CD4-positive, alpha-beta T cell treated with Interleukin-17A for 1 hour (primary cell): ENCODE results near the gene PCDHB8.
"Not testable (repeated sequence)": the region's sequence is repeated elsewhere in the genome, so short reads cannot be mapped to it uniquely, and the experiment has no call there.

Source experiments
- DNase-seq: peaks from one replicate; pipeline ENCODE4 v3.0.0-alpha.2; 2020

Gene PCDHB8

DNA sequence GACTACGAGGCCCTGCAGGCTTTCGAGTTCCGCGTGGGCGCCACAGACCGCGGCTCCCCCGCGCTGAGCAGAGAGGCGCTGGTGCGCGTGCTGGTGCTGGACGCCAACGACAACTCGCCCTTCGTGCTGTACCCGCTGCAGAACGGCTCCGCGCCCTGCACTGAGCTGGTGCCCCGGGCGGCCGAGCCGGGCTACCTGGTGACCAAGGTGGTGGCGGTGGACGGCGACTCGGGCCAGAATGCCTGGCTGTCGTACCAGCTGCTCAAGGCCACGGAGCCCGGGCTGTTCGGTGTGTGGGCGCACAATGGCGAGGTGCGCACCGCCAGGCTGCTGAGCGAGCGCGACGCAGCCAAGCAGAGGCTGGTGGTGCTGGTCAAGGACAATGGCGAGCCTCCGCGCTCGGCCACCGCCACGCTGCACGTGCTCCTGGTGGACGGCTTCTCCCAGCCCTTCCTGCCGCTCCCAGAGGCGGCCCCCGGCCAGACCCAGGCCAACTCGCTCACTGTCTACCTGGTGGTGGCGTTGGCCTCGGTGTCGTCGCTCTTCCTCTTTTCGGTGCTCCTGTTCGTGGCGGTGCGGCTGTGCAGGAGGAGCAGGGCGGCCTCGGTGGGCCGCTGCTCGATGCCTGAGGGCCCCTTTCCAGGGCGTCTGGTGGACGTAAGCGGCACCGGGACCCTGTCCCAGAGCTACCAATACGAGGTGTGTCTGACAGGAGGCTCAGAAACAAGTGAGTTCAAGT, 6.7 kb downstream of the PCDHB8 start:
- not testable (repeated sequence) for DNase-seq

DNA sequence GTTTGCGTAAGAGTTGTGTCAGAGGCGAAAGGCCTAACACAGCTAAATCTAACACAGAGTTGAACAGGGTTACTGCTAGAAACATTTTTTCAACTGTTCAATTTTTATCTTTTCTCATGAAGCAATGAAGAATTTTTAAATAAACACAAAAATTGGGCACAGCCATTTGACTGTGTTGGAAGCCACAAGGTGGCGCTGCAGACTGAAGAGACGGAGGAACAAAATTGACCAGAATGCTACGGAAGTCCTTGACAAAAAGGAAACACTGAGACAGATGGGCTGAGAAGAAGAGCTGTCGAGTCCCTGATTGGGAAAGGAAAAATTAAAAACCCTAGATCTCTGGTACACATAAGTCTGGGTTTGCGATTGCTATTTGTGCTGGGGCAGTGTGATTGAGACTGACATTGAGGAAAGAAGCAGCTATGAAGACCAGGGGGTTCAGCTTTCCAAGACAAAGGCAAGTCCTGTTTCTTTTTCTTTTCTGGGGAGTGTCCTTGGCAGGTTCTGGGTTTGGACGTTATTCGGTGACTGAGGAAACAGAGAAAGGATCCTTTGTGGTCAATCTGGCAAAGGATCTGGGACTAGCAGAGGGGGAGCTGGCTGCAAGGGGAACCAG, 9.4 kb downstream of the PCDHB8 start, which contains the start of gene PCDHB9:
Gene PCDHB9, plus strand, starts transcription at position 265 of the 616 bp plus-strand sequence. Its CDS starts 158 bp downstream, at position 423.
- DNase-seq = peak; percentile 39

DNA sequence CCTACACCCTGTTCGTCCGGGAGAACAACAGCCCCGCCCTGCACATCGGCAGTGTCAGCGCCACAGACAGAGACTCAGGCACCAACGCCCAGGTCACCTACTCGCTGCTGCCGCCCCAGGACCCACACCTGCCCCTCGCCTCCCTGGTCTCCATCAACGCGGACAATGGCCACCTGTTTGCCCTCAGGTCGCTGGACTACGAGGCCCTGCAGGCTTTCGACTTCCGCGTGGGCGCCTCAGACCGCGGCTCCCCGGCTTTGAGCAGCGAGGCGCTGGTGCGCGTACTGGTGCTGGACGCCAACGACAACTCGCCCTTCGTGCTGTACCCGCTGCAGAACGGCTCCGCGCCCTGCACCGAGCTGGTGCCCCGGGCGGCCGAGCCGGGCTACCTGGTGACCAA, 11.1 kb downstream of the PCDHB8 start:
- not testable (repeated sequence) for DNase-seq

DNA sequence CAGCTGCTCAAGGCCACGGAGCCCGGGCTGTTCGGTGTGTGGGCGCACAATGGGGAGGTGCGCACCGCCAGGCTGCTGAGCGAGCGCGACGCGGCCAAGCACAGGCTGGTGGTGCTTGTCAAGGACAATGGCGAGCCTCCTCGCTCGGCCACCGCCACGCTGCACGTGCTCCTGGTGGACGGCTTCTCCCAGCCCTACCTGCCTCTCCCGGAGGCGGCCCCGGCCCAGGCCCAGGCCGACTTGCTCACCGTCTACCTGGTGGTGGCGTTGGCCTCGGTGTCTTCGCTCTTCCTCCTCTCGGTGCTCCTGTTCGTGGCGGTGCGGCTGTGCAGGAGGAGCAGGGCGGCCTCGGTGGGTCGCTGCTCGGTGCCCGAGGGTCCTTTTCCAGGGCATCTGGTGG, 11.5 kb downstream of the PCDHB8 start:
- not testable (repeated sequence) for DNase-seq

DNA sequence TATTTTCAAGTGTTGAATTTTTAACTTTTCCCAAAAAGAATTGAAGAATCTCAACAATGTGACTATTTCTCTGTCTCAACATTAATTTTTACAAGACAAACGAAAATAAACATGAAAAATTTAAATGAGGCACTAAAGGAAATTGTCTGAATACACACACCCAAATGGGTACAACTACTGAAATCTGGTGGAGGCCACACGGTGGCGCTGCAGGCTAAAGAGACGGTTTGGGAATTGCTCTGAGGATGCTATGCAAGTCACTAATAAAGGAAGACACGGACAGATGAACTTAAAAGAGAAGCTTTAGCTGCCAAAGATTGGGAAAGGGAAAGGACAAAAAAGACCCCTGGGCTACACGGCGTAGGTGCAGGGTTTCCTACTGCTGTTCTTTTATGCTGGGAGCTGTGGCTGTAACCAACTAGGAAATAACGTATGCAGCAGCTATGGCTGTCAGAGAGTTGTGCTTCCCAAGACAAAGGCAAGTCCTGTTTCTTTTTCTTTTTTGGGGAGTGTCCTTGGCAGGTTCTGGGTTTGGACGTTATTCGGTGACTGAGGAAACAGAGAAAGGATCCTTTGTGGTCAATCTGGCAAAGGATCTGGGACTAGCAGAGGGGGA, 14.6 kb downstream of the PCDHB8 start, which contains the start of gene PCDHB10:
Gene PCDHB10, plus strand, starts transcription at position 244 of the 616 bp plus-strand sequence. Its CDS starts 200 bp downstream, at position 444.
- peak; percentile 16 for DNase-seq

DNA sequence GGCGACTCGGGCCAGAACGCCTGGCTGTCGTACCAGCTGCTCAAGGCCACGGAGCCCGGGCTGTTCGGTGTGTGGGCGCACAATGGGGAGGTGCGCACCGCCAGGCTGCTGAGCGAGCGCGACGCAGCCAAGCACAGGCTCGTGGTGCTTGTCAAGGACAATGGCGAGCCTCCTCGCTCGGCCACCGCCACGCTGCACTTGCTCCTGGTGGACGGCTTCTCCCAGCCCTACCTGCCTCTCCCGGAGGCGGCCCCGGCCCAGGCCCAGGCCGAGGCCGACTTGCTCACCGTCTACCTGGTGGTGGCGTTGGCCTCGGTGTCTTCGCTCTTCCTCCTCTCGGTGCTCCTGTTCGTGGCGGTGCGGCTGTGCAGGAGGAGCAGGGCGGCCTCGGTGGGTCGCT, 16.7 kb downstream of the PCDHB8 start:
- not testable (repeated sequence) for DNase-seq

DNA sequence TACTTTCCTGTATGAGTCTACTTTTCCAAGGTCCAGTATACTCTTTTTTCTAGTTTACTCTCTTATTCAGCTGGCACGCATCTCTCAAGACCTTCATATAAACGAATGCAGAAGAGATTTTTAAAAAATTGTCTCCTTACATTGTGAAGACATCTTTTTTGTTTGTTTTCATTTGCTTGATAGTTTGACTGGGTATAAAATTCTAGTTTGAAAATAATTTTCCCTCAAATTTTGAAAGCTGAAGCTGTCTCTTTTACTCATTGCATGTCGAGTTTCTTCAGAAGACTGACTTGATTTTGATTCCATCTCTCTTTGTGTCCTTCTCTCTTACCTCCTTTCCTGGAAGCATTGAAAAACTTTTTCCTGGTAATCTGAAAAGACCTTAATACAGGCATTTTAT, 18.8 kb downstream of the PCDHB8 start:
- no peak for DNase-seq

DNA sequence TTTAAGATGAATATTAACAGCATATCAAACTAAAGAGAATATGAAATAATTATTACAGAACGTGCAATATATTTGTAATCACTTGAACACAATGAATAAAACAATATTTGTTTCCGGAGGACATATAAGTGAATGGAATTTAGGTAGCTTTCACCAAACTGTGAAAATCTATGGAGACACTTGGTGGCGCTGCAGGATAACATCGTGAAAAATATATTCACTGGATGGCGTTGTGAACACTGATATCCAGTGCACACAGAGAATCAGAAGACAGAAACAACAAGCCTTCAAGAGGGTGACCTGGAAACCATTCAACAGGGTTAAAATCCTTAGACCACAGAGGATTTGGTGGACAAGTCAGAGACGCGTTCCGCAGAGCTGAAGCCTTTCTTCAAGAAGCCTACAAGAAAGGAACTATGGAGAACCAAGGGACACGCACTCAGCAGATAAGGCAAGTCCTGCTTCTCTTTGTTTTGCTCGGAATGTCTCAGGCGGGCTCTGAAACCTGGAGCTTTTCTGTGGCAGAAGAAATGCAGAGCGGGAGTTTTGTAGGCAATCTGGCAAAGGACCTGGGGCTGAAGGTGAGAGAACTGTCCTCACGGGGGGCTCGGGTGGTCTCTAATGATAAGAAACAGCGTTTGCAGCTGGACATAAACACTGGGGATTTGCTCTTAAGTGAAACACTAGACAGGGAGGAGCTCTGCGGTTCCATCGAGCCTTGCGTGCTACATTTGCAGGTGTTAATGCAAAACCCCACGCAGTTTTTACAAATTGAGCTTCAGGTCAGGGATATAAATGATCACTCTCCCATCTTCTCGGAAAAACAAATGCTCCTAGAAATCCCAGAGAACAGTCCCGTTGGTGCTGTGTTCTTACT, 22.0 kb downstream of the PCDHB8 start, which contains the start of gene PCDHB11:
Gene PCDHB11, plus strand, starts transcription at position 269 of the 877 bp plus-strand sequence. Its CDS starts 148 bp downstream, at position 417.
- DNase-seq = no peak

DNA sequence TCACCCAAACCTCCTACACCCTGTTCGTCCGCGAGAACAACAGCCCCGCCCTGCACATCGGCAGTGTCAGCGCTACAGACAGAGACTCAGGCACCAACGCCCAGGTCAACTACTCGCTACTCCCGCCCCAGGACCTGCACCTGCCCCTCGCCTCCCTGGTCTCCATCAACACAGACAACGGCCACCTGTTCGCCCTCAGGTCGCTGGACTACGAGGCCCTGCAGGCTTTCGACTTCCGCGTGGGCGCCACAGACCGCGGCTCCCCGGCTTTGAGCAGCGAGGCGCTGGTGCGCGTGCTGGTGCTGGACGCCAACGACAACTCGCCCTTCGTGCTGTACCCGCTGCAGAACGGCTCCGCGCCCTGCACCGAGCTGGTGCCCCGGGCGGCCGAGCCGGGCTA, 23.5 kb downstream of the PCDHB8 start:
- not testable (repeated sequence) for DNase-seq

DNA sequence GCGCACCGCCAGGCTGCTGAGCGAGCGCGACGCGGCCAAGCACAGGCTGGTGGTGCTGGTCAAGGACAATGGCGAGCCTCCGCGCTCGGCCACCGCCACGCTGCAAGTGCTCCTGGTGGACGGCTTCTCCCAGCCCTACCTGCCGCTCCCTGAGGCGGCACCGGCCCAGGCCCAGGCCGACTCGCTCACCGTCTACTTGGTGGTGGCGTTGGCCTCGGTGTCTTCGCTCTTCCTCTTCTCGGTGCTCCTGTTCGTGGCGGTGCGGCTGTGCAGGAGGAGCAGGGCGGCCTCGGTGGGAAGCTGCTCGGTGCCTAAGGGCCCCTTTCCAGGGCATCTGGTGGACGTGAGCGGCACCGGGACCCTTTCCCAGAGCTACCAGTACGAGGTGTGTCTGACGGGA, 24.1 kb downstream of the PCDHB8 start:
- DNase-seq = not testable (repeated sequence)

DNA sequence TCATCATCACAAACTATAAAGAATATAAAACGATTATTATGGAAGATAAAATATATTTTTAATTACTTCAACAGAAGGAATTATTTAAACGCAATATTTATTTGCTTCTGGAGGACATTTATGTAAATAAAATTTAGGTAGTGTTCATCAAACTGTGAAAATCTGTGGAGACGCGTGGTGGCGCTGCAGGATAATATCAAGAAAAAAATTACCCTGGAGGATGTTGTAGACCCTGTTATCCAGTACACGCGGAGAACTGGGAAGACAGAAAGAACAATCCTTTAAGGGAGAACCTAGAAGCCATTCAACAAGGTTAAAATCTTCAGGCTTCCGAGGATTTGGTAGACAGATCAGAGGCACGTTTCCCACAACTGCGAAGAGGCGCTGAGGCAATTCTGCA, 30.9 kb downstream of the PCDHB8 start, which contains the start of gene PCDHB12:
Gene PCDHB12, plus strand, starts transcription at position 242 of the 400 bp plus-strand sequence. CDS start 189 bp downstream, outside the sequence.
- DNase-seq = no peak

DNA sequence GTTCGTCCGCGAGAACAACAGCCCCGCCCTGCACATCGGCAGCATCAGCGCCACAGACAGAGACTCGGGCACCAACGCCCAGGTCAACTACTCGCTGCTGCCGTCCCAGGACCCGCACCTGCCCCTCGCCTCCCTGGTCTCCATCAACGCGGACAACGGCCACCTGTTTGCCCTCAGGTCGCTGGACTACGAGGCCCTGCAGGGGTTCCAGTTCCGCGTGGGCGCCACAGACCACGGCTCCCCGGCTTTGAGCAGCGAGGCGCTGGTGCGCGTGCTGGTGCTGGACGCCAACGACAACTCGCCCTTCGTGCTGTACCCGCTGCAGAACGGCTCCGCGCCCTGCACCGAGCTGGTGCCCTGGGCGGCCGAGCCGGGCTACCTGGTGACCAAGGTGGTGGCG, 32.7 kb downstream of the PCDHB8 start:
- not testable (repeated sequence) for DNase-seq

DNA sequence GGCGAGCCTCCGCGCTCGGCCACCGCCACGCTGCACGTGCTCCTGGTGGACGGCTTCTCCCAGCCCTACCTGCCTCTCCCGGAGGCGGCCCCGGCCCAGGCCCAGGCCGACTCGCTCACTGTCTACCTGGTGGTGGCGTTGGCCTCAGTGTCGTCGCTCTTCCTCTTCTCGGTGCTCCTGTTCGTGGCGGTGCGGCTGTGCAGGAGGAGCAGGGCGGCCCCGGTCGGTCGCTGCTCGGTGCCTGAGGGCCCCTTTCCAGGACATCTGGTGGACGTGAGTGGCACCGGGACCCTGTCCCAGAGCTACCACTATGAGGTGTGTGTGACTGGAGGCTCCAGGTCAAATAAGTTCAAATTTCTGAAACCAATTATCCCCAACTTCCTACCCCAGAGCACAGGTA, 33.3 kb downstream of the PCDHB8 start:
- DNase-seq = not testable (repeated sequence)

DNA sequence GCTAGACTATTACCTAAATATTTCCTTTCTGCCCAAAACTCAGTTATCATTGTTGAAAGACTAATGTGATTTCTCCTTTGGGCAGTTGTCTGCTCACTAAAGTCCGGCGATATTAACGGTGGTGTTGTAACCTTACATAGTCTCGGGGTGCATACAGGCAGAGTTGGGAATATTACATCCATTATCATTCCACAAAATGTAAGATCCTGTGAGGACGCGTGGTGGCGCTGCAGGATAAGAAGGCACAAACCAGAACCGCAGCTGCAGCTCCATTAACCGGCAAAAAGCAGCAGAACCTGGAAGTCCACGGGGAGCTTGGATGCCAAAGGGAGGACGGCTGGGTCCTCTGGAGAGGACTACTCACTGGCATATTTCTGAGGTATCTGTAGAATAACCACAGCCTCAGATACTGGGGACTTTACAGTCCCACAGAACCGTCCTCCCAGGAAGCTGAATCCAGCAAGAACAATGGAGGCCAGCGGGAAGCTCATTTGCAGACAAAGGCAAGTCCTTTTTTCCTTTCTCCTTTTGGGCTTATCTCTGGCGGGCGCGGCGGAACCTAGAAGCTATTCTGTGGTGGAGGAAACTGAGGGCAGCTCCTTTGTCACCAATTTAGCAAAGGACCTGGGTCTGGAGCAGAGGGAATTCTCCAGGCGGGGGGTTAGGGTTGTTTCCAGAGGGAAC, 36.2 kb downstream of the PCDHB8 start, which contains the start of gene PCDHB13:
Gene PCDHB13, plus strand, starts transcription at position 264 of the 684 bp plus-strand sequence. Its CDS starts 205 bp downstream, at position 469.
- peak; percentile 20 for DNase-seq

DNA sequence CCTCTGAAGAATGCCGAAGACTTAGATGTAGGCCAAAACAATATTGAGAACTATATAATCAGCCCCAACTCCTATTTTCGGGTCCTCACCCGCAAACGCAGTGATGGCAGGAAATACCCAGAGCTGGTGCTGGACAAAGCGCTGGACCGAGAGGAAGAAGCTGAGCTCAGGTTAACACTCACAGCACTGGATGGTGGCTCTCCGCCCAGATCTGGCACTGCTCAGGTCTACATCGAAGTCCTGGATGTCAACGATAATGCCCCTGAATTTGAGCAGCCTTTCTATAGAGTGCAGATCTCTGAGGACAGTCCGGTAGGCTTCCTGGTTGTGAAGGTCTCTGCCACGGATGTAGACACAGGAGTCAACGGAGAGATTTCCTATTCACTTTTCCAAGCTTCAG, 37.0 kb downstream of the PCDHB8 start:
- DNase-seq = not testable (repeated sequence)

DNA sequence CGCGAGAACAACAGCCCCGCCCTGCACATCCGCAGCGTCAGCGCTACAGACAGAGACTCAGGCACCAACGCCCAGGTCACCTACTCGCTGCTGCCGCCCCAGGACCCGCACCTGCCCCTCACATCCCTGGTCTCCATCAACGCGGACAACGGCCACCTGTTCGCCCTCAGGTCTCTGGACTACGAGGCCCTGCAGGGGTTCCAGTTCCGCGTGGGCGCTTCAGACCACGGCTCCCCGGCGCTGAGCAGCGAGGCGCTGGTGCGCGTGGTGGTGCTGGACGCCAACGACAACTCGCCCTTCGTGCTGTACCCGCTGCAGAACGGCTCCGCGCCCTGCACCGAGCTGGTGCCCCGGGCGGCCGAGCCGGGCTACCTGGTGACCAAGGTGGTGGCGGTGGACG, 37.9 kb downstream of the PCDHB8 start:
- DNase-seq = not testable (repeated sequence)

DNA sequence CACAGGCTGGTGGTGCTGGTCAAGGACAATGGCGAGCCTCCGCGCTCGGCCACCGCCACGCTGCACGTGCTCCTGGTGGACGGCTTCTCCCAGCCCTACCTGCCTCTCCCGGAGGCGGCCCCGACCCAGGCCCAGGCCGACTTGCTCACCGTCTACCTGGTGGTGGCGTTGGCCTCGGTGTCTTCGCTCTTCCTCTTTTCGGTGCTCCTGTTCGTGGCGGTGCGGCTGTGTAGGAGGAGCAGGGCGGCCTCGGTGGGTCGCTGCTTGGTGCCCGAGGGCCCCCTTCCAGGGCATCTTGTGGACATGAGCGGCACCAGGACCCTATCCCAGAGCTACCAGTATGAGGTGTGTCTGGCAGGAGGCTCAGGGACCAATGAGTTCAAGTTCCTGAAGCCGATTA, 38.4 kb downstream of the PCDHB8 start:
- not testable (repeated sequence) for DNase-seq

DNA sequence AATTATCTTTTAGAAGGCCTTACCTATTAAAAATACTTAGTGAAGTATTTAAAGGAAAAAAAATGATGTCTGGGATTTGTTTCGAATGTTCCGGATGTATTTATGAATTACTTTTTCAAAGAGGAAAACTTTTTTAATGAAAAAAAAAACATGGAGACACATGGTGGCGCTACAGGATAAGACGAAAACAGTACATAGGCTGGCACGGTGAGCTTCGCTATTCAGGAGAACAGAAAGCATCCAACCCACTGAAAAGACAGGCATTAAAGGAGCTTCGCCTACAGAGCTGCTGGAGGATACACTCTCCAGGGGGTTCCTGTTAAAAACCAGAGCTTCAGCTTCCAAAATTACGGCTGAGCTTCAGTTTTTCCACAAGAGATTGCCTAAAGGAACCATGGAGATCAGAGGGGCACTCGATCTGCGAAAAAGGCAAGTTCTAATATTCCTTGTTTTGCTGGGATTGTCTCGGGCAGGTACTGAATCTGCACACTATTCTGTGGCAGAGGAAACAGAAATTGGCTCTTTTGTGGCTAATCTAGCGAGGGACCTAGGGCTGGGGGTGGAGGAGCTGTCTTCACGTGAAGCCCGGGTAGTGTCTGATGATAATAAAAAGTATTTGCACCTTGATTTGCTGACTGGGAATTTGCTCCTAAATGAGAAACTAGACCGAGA, 45.7 kb downstream of the PCDHB8 start, which contains the start of gene PCDHB14:
Gene PCDHB14, plus strand, starts transcription at position 232 of the 672 bp plus-strand sequence. Its CDS starts 163 bp downstream, at position 395.
- no peak for DNase-seq

DNA sequence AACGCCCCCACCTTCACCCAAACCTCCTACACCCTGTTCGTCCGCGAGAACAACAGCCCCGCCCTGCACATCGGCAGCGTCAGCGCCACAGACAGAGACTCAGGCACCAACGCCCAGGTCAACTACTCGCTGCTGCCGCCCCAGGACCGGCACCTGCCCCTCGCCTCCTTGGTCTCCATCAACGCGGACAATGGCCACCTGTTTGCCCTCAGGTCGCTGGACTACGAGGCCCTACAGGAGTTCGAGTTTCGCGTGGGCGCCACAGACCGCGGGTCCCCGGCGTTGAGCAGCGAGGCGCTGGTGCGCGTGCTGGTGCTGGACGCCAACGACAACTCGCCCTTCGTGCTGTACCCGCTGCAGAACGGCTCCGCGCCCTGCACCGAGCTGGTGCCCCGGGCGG, 47.3 kb downstream of the PCDHB8 start:
- not testable (repeated sequence) for DNase-seq

DNA sequence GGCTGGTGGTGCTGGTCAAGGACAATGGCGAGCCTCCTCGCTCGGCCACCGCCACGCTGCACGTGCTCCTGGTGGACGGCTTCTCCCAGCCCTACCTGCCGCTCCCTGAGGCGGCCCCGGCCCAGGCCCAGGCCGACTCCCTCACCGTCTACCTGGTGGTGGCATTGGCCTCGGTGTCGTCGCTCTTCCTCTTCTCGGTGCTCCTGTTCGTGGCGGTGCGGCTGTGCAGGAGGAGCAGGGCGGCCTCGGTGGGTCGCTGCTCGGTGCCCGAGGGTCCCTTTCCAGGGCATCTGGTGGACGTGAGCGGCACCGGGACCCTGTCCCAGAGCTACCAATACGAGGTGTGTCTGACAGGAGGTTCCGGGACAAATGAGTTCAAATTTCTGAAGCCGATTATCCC, 47.8 kb downstream of the PCDHB8 start:
- not testable (repeated sequence) for DNase-seq
